Breast epithelium (tissue), 3 donors: ENCODE data around the gene GOLGB1.

Experiments used
- POLR2A ChIP-seq: fragments of 450-650 bp; IDR thresholded peaks from one replicate; pipeline ENCODE4 v1.6.1; 2016; ENCODE audit warnings: antibody characterized with exemption, mild to moderate bottlenecking, moderate library complexity
- POLR2AphosphoS5 ChIP-seq, 3 donors: sonication (generic); formaldehyde crosslinking; IDR thresholded peaks; one replicate each; pipeline ENCODE4 v1.6.1; 2017; ENCODE audit warnings: antibody characterized with exemption in 3 of 3
- TF ChIP-seq, protein P1 (sequence below), 3 donors: fragments of 450-650 bp; IDR thresholded peaks; one replicate each; pipeline ENCODE4 v1.5.1; 2016 to 2017; ENCODE audit warnings: antibody characterized with exemption in 3 of 3, mild to moderate bottlenecking in 3 of 3, moderate library complexity in 3 of 3

DNA sequence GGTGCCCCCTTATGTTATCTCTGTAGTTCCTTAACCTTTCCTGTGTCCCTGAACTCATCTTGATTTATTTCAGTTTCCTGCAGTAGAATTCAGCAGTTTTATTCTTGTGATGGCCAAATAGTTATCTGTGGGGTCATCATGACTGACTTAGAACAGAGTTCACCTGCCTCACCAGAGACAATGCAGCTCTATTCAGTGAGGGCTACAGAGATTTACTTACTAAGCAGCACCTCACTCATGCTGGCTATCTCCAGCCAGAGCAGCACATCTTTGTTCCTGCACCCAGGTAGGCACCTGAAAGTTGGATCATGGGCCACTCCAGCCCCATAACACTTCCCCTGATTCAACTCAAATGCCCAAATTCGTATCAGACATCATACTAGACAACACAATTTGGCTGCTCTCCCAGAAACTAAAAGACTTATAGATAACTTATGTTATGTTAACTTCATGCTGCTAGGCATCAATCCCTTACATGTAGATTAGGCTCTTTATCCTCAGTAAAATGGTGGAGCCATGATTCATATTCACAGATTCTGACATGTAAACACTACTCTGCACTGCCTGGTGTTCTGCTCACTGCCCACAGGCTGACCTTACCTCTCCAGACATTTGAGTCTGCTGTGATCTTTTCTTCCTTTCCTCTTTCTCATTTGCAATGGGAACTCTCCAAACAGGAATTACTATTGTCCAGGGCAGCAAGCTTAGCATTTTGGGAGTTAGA is 9.3 kb upstream of the GOLGB1 start:
- TF ChIP-seq, protein P1, sequence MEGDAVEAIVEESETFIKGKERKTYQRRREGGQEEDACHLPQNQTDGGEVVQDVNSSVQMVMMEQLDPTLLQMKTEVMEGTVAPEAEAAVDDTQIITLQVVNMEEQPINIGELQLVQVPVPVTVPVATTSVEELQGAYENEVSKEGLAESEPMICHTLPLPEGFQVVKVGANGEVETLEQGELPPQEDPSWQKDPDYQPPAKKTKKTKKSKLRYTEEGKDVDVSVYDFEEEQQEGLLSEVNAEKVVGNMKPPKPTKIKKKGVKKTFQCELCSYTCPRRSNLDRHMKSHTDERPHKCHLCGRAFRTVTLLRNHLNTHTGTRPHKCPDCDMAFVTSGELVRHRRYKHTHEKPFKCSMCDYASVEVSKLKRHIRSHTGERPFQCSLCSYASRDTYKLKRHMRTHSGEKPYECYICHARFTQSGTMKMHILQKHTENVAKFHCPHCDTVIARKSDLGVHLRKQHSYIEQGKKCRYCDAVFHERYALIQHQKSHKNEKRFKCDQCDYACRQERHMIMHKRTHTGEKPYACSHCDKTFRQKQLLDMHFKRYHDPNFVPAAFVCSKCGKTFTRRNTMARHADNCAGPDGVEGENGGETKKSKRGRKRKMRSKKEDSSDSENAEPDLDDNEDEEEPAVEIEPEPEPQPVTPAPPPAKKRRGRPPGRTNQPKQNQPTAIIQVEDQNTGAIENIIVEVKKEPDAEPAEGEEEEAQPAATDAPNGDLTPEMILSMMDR (IDR thresholded peaks at IDR 0.05), result no peak
- TF ChIP-seq POLR2A, result no peak
- TF ChIP-seq POLR2AphosphoS5 (IDR thresholded peaks at IDR 0.05), result no peak
